Vagina (tissue), 2 donors: ENCODE data around the gene PIEZO1. TPM values are rescaled to one million over a fixed set of nuclear protein-coding genes. Genes with fewer than 3 reads are reported as not detected.
A peak's percentile ranks its signal among the peaks of the same experiment; 100 is the strongest.

Source experiments
- DNase-seq, 2 donors: peaks; one replicate each; pipeline ENCODE4 v3.0.0-alpha.2; 2017; ENCODE audit errors: extremely low spot score in 2 of 2
- H3K27ac ChIP-seq: fragments of 200-600 bp; sonication (generic); one replicate; pipeline ENCODE4 v1.5.1; 2019
- H3K27me3 ChIP-seq: fragments of 200-600 bp; sonication (generic); one replicate; pipeline ENCODE4 v1.5.1; 2019
- H3K36me3 ChIP-seq, 2 donors: fragments of 200-600 bp; sonication (generic); one replicate each; pipeline ENCODE4 v1.5.1; 2017 to 2019
- H3K4me1 ChIP-seq: fragments of 200-600 bp; sonication (generic); one replicate; pipeline ENCODE4 v1.5.1; 2019
- H3K4me3 ChIP-seq, 2 donors: fragments of 200-600 bp; sonication (generic); 1 replicate in 1 of 2; 2 replicates in 1 of 2; pipeline ENCODE4 v1.5.1; 2016 to 2019
- H3K9me3 ChIP-seq: fragments of 200-600 bp; sonication (generic); one replicate; pipeline ENCODE4 v1.5.1; 2019
- POLR2A ChIP-seq, 2 donors: fragments of 450-650 bp; IDR thresholded peaks; one replicate each; pipeline ENCODE4 v1.6.1; 2017; ENCODE audit warnings: antibody characterized with exemption in 2 of 2, mild to moderate bottlenecking in 2 of 2, moderate library complexity in 2 of 2
- POLR2AphosphoS5 ChIP-seq, 2 donors: sonication (generic); formaldehyde crosslinking; IDR thresholded peaks; one replicate each; pipeline ENCODE4 v1.9.0; 2017; ENCODE audit warnings: antibody characterized with exemption in 2 of 2, mild to moderate bottlenecking in 2 of 2, low read depth in 1 of 2; ENCODE audit not compliant: insufficient read depth in 1 of 2
- intact Hi-C: fragments of 100-400 bp; cut with DNase I; formaldehyde crosslinking; loops from one replicate; pipeline ENCODE4 v1.15.1; 2023
- total RNA-seq: library from RNA; depleted of rRNA; stranded (reverse); fragments of >200 nt; gene quantifications from one replicate; pipeline ENCODE4 v1.2.3, GENCODE V29; 2016
- TF ChIP-seq, protein P1 (sequence below), 3 experiments: fragments of 450-650 bp in 2 of 3; fragments of 200-600 bp in 1 of 3; sonication (generic) in 1 of 3; IDR thresholded peaks; one replicate each; pipeline ENCODE4 v1.5.1; 2017 to 2019; ENCODE audit warnings: antibody characterized with exemption in 3 of 3, mild to moderate bottlenecking in 2 of 3, moderate library complexity in 2 of 3

Gene PIEZO1
- total RNA-seq, 1 donor from 2014 or later: 184 TPM

DNA sequence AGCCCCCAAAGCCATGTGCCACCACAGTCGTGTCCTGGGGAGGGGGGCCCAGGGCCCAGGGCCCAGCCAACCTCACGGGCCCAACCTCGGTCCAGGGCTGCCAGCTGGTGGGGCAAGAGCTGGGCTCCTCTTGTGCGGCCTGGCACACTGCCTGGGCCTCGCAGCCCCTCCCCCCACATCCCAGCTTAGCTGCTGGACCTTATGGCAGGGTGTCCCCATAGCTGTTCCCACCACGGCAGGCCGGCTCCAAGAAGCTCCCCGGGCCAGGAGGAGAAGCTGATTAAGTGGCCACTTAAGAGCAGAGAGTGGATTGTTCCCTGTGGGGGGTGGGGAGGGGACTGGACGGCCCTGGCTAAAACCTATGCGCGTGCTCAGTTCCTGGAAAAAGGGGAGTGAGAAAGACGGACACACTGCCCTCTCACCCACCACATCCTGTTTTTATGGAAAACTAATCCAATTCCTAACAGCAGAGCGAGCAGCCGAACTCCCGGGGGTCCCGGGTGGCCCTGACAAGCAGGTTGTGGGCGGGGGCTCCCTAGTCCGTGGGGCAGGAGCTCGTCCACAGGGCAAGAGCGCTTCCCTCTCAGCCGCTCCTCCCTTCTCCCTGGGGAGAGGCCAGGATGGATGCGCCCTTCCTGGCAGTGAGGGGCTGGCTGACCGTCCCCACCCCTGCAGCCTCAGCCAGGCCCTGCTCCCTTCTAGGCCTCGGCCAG lies 16.8 kb downstream of the PIEZO1 start:
- no peaks in the 10 kb centered on the region for H3K27me3 ChIP-seq
- H3K9me3 ChIP-seq: no peaks in the 10 kb centered on the region
- no peak for DNase-seq
- H3K36me3 ChIP-seq: no peaks in the 10 kb centered on the region
- H3K27ac ChIP-seq: peak overlapping the region; percentile 83
- peak overlapping the region; percentile 2 to 28 for H3K4me3 ChIP-seq
- intact Hi-C loops: no loop called here
- peak in 1 of 2 donors; percentile 18 for TF ChIP-seq POLR2AphosphoS5 (IDR thresholded peaks at IDR 0.05; ENCODE audit: insufficient read depth in 1 of 2, low read depth in 1 of 2)
- TF ChIP-seq, protein P1, sequence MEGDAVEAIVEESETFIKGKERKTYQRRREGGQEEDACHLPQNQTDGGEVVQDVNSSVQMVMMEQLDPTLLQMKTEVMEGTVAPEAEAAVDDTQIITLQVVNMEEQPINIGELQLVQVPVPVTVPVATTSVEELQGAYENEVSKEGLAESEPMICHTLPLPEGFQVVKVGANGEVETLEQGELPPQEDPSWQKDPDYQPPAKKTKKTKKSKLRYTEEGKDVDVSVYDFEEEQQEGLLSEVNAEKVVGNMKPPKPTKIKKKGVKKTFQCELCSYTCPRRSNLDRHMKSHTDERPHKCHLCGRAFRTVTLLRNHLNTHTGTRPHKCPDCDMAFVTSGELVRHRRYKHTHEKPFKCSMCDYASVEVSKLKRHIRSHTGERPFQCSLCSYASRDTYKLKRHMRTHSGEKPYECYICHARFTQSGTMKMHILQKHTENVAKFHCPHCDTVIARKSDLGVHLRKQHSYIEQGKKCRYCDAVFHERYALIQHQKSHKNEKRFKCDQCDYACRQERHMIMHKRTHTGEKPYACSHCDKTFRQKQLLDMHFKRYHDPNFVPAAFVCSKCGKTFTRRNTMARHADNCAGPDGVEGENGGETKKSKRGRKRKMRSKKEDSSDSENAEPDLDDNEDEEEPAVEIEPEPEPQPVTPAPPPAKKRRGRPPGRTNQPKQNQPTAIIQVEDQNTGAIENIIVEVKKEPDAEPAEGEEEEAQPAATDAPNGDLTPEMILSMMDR (IDR thresholded peaks at IDR 0.05): no peak
- TF ChIP-seq POLR2A (IDR thresholded peaks at IDR 0.05): no peak
- peaks cover 93% of the 10 kb centered on the region for H3K4me1 ChIP-seq

DNA sequence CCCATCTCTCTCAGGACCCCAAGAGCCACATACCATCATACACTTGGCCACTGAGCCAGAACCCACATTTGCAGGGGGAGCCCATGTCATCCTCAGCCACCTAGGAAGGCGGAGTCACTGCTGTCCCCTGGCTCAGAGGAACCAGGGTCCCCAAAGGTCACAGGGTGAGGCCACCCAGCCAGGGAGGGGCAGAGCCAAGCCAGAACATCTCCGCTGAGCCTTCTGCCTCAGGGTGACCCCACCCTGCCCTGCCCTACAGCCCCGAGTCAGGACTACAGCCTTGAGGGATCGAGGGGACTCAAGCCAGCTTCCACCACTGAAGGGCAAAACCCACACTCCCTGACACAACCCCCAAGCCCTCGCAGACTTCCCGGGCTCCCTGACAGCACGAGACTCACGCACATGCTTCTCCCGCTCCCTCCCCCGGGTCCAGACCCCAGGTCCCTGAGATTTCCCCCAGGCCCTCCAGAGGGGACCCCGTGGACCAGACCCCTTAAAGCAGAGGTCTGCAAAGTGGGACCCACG lies 17.4 kb downstream of the PIEZO1 start:
- Histone ChIP-seq H3K9me3 (no peaks in the 10 kb centered on the region), H3K4me1 (peaks cover 92% of the 10 kb centered on the region), H3K36me3 (no peaks in the 10 kb centered on the region), H3K27ac (peak overlapping the region; percentile 83), H3K27me3 (no peaks in the 10 kb centered on the region), H3K4me3 (peak overlapping the region in 1 of 2 donors; percentile 28)
- TF ChIP-seq POLR2AphosphoS5 (IDR thresholded peaks at IDR 0.05; ENCODE audit: insufficient read depth in 1 of 2, low read depth in 1 of 2) (no peak), POLR2A (IDR thresholded peaks at IDR 0.05) (no peak)
- TF ChIP-seq, protein P1 (IDR thresholded peaks at IDR 0.05): no peak
- no peak for DNase-seq
- intact Hi-C loops: no loop called here

DNA sequence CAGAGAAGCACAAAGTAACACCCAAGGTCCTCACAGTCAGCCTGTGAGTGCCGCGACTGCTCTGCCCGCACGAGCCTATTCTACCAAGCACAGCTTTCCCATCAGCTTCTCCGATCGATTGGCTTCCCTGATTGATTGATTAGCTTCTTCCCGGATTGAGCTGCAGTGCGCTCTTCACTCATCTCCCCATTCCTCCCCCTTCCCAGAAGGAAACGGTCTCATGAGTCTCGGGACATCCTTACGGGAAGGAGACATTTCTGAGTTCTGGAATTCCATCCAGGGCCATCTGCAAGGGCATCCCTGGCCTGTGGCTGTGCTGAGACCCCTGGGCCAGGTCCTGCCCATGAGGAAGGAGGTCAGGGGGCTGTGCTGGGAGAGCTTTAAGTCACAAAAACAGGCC lies 18.0 kb downstream of the PIEZO1 start:
- Histone ChIP-seq H3K27me3 (no peaks in the 10 kb centered on the region), H3K36me3 (no peaks in the 10 kb centered on the region), H3K9me3 (no peaks in the 10 kb centered on the region), H3K4me3 (no peak overlapping the region), H3K27ac (peak overlapping the region; percentile 83), H3K4me1 (peaks cover 92% of the 10 kb centered on the region)
- intact Hi-C loops: no loop called here
- DNase-seq: no peak
- TF ChIP-seq POLR2AphosphoS5 (IDR thresholded peaks at IDR 0.05; ENCODE audit: insufficient read depth in 1 of 2, low read depth in 1 of 2) (no peak), POLR2A (IDR thresholded peaks at IDR 0.05) (no peak)
- TF ChIP-seq, protein P1 (IDR thresholded peaks at IDR 0.05): no peak

DNA sequence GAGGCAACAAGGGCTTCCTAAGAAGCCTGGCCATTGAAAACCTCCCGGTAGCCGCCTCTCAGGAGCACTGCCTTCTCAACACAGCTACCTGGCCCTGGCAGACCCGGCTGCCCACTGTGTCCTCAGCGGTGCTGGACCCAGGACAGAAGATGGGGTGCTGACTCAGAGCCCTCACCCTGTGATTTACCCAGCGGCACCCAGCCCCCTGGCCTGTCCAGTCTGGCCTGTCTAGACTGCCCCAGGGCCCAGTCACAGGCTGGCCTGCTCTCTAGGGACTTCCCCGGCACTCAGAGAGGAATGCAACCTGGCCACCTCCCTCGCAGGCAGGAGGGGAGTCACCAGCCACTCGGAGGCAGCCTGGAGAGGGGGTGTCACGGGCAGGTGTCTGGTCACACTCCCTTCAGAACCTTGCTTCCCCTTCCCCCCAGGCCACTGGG lies 20.1 kb downstream of the PIEZO1 start:
- peak overlapping the region; percentile 13 for H3K27ac ChIP-seq
- peaks cover 91% of the 10 kb centered on the region for H3K4me1 ChIP-seq
- intact Hi-C loops: no loop called here
- DNase-seq: no peak
- TF ChIP-seq POLR2AphosphoS5 (IDR thresholded peaks at IDR 0.05; ENCODE audit: insufficient read depth in 1 of 2, low read depth in 1 of 2) (peak in 1 of 2 donors; percentile 37), POLR2A (IDR thresholded peaks at IDR 0.05) (no peak)
- TF ChIP-seq, protein P1 (IDR thresholded peaks at IDR 0.05): no peak
- H3K27me3 ChIP-seq: no peaks in the 10 kb centered on the region
- H3K9me3 ChIP-seq: no peaks in the 10 kb centered on the region
- H3K36me3 ChIP-seq: no peaks in the 10 kb centered on the region
- no peak overlapping the region for H3K4me3 ChIP-seq

DNA sequence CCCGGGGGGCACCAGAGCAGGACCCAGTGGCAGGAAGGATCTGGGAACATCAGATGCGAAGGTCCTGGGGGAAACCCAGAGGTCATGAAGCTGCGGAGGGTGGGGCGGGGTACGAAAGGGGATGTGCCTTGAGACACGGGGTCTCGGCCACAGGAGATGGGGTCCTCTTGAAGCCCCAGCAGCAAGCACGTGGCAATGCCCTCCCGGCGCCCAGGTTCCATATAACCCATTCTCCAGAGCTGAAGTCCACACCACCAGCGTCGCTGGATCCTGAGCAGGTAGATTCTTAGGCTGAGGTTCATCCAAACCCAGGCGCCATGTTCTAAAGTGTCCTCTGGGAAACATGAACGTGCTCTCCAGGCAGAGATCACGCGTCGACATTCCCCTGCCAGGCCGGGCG lies 20.9 kb downstream of the PIEZO1 start:
- Histone ChIP-seq H3K4me3 (no peak overlapping the region), H3K4me1 (peaks cover 90% of the 10 kb centered on the region), H3K9me3 (no peaks in the 10 kb centered on the region), H3K27me3 (no peaks in the 10 kb centered on the region), H3K36me3 (no peaks in the 10 kb centered on the region), H3K27ac (no peak overlapping the region)
- no peak for DNase-seq
- TF ChIP-seq, protein P1 (IDR thresholded peaks at IDR 0.05): no peak
- intact Hi-C loops: no loop called here
